NT2/D1 (cell line): Measurements from ENCODE around the gene NACAD.

Experiments
- DNase-seq: peaks from one replicate; pipeline ENCODE4 v3.0.0-alpha.2; 2011; ENCODE audit warnings: low read depth, low spot score
- H3K27me3 ChIP-seq: 2 replicates; pipeline ENCODE4 v1.6.0; 2011; ENCODE audit warnings: mild to moderate bottlenecking; ENCODE audit not compliant: insufficient read length, insufficient read depth
- H3K36me3 ChIP-seq: 2 replicates; pipeline ENCODE4 v1.6.1; 2011; ENCODE audit warnings: mild to moderate bottlenecking, low read length, mixed read lengths; ENCODE audit not compliant: insufficient read depth, insufficient read length
- H3K4me1 ChIP-seq: 2 replicates; pipeline ENCODE4 v1.5.1; 2011; ENCODE audit not compliant: insufficient read depth, insufficient read length
- H3K4me3 ChIP-seq: 2 replicates; pipeline ENCODE4 v1.5.1; 2011; ENCODE audit warnings: low read depth; ENCODE audit not compliant: insufficient read length
- H3K9ac ChIP-seq: 2 replicates; pipeline ENCODE4 v1.6.0; 2011; ENCODE audit warnings: low read depth; ENCODE audit not compliant: insufficient read length
- H3K9me3 ChIP-seq: 2 replicates; pipeline ENCODE4 v1.5.1; 2011; ENCODE audit warnings: mild to moderate bottlenecking, low read length; ENCODE audit not compliant: insufficient read depth
- SUZ12 ChIP-seq: IDR thresholded peaks from 2 replicates; pipeline ENCODE4 v1.6.1; 2011; ENCODE audit not compliant: insufficient read length, insufficient read depth; ENCODE audit errors: extremely low read depth
- YY1 ChIP-seq: IDR thresholded peaks from 2 replicates; pipeline ENCODE4 v1.6.1; 2011; ENCODE audit not compliant: insufficient read length, insufficient read depth
- ZNF274 ChIP-seq: IDR thresholded peaks from 2 replicates; pipeline ENCODE4 v1.6.1; 2011; ENCODE audit warnings: mild to moderate bottlenecking, low read depth, low read length

NACAD gene

DNA sequence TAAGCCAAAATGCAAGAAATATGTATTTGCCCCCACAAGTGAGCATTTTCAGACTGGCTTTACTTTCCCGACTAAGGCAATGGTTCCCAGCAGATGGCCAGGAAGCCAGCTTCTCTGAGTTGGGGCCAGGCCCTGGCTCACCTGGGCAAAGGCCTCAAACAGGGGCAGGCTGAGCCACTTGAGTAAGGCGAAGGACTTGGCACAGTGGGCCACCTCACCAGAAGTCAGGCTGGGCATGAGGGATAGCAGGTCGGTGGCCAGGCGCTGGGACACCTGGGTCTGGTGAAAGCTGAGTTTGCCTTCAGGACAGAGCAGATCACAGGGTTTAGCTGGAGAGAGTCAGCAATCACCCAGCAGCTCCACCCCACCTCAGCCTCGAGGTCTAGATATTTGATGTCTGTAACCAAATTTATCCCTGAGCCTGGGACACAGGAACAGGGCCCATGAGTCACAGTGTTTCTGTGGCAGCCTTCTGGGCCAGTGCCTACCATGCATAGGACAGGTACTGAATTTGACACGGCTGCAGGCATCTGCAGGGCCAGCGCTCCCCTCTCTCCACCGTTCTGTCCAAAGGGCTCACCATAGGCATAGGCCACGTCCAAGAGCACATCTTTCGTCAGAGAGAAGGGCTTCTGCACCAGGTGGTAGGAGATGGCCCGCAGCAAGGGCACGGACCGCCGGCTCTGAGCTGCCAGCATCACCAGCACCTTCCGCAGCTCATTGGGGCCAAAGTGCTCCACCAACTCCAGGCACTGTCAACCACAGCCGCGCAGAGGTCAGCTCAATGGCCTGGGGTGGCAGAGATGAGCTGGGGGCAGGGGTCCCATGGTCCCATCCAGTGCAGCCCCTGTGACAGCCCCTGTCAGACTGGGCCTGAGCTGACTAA, 15.4 kb upstream of the NACAD start:
- Histone ChIP-seq H3K4me1 (peaks cover 3% of the 10 kb centered on the region), H3K9me3 (no peaks in the 10 kb centered on the region), H3K4me3 (no peak overlapping the region), H3K27me3 (no peaks in the 10 kb centered on the region), H3K36me3 (peaks cover 100% of the 10 kb centered on the region), H3K9ac (peak overlapping the region; percentile 13)
- TF ChIP-seq ZNF274 = no peak
- no peak for TF ChIP-seq YY1
- TF ChIP-seq SUZ12 = no peak
- no peak for DNase-seq

DNA sequence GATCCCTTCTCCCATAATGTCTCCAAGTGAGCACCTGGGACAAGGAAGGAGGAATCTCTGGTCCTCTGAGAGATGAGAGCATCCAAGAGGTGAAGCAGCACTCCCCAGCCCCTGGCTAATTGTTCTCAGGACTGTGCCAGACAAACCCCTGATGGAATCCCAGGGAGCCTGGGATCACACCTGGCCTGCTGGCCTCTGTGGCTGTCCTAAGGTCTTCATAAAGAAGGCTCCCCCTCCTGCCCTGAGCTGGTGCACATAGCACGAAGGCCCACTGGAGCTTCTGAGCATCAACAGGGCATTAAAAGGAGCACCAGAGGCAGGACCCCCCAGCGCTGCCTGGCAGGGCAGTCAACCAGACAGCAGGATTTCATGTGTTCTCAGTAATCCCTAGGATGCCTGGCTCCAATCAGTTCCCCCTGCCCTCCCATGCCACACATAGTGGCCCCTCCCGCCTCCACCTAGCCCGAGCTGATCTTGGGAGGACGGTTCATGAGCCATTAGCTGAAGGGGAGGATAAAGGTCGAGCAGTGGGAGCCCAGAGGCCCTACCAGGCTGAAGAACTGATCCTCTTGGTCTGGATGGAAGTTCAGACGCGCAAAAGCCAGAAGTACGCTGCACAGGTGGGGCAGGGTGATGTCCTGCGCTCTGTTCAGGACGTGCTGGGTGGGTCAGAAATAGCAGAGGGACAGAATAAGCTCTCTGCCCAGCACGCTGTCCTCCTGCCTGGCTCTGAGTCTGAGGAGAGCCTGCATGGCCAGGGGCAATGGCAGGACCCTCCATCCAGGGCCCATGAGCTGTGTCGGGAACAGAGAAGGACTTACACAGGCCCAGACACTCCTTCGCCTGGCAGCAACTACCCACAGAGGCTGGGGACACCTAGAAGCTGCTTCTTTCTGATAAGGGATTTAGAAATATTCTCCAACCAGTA, 14.3 kb upstream of the NACAD start:
- H3K36me3 ChIP-seq = peaks cover 100% of the 10 kb centered on the region
- H3K4me1 ChIP-seq = peaks cover under 1% of the 10 kb centered on the region
- no peak overlapping the region for H3K4me3 ChIP-seq

GRCh38 chr7:45101748-45102147, 13.0 kb upstream of the NACAD start:
- DNase-seq = no peak
- no peaks in the 10 kb centered on the region for H3K27me3 ChIP-seq
- no peak for TF ChIP-seq ZNF274
- no peak for TF ChIP-seq SUZ12
- no peak for TF ChIP-seq YY1
- H3K4me3 ChIP-seq = no peak overlapping the region
- no peak overlapping the region for H3K9ac ChIP-seq
- H3K36me3 ChIP-seq = peaks cover 89% of the 10 kb centered on the region
- no peaks in the 10 kb centered on the region for H3K4me1 ChIP-seq
- H3K9me3 ChIP-seq = no peaks in the 10 kb centered on the region

More for the DNA sequence above, 14.3 kb upstream of the NACAD start:
- no peak for DNase-seq
- no peak overlapping the region for H3K9ac ChIP-seq
- H3K27me3 ChIP-seq = no peaks in the 10 kb centered on the region
- TF ChIP-seq ZNF274 = no peak
- no peaks in the 10 kb centered on the region for H3K9me3 ChIP-seq

- no peaks in the 10 kb centered on the region for H3K27me3 ChIP-seq
- H3K9ac ChIP-seq = no peak overlapping the region
- no peaks in the 10 kb centered on the region for H3K4me1 ChIP-seq
- TF ChIP-seq YY1 = no peak
- TF ChIP-seq ZNF274 = no peak
- no peak for TF ChIP-seq SUZ12
- no peak overlapping the region for H3K4me3 ChIP-seq
- peaks cover 81% of the 10 kb centered on the region for H3K36me3 ChIP-seq
- DNase-seq = no peak
- H3K9me3 ChIP-seq = no peaks in the 10 kb centered on the region
Measured at GRCh38 chr7:45100761-45101480, 12.2 kb upstream of the NACAD start.

GRCh38 chr7:45099891-45100760, 11.4 kb upstream of the NACAD start:
- H3K9me3 ChIP-seq = no peaks in the 10 kb centered on the region
- no peak overlapping the region for H3K9ac ChIP-seq
- H3K4me1 ChIP-seq = no peaks in the 10 kb centered on the region
- H3K36me3 ChIP-seq = peaks cover 73% of the 10 kb centered on the region
- H3K4me3 ChIP-seq = no peak overlapping the region
- DNase-seq = no peak
- H3K27me3 ChIP-seq = no peaks in the 10 kb centered on the region
- TF ChIP-seq ZNF274 (no peak), YY1 (no peak)

GRCh38 chr7:45098983-45099839, 10.4 kb upstream of the NACAD start:
- no peak overlapping the region for H3K9ac ChIP-seq
- H3K4me1 ChIP-seq = no peaks in the 10 kb centered on the region
- H3K36me3 ChIP-seq = peaks cover 64% of the 10 kb centered on the region
- no peak for DNase-seq
- TF ChIP-seq SUZ12 (no peak), YY1 (no peak)
- no peaks in the 10 kb centered on the region for H3K27me3 ChIP-seq
- no peaks in the 10 kb centered on the region for H3K9me3 ChIP-seq
- H3K4me3 ChIP-seq = no peak overlapping the region
